Endothelial cell of umbilical vein (primary cell): ENCODE measurements around the gene CRK. TPM values are rescaled to one million over a fixed set of nuclear protein-coding genes. Genes with fewer than 3 reads are reported as not detected.

Experiments used
- BruUV-seq: library from RNA; stranded (reverse); fragments of 400-500 nt; replicated peaks from 2 replicates; lab custom pipeline; 2021; lab: Mats Ljungman, UMichigan
- CTCF ChIA-PET: fragments of 300-600, 350-600 bp; sonication (Branson Sonifier 250); formaldehyde crosslinking; loops from one replicate; lab custom pipeline; 2021; ENCODE audit warnings: antibody characterized with exemption, inconsistent platforms; lab: Charles Lee
- POLR2A ChIA-PET: fragments of 300-600, 350-600 bp; sonication (Branson Sonifier 250); formaldehyde crosslinking; loops from one replicate; lab custom pipeline; 2021; ENCODE audit warnings: antibody characterized with exemption, inconsistent platforms; lab: Charles Lee
- DNase-seq: peaks from one replicate; pipeline ENCODE4 v3.0.0-alpha.2; 2011; ENCODE audit warnings: low read depth, low spot score
- FAIRE-seq: peaks from 2 replicates; lab custom pipeline; 2011; peaks lifted over from hg19 to GRCh38; lab: Jason Lieb, UNC
- H2AFZ ChIP-seq: 2 replicates; pipeline ENCODE4 v1.6.0; 2012; ENCODE audit warnings: low read depth, low read length, control low read depth, inconsistent platforms
- H3K27ac ChIP-seq: 2 replicates; pipeline ENCODE4 v1.5.1; 2011; ENCODE audit warnings: low read depth, mild to moderate bottlenecking, control low read depth, low read length, moderate library complexity; ENCODE audit not compliant: insufficient read depth
- H3K27me3 ChIP-seq, 2 experiments: 2 replicates each; pipeline versions ENCODE4 v1.6.0 to v1.6.1; 2011; ENCODE audit warnings: low read length in 2 of 2, mixed read lengths in 1 of 2; ENCODE audit not compliant: control insufficient read depth in 2 of 2, insufficient read depth in 2 of 2
- H3K36me3 ChIP-seq, 2 experiments: 2 replicates in 1 of 2; 3 replicates in 1 of 2; pipeline ENCODE4 v1.5.1; 2011; ENCODE audit warnings: low read length in 2 of 2, mild to moderate bottlenecking in 1 of 2, moderate library complexity in 1 of 2; ENCODE audit not compliant: control insufficient read depth in 2 of 2, insufficient read depth in 2 of 2; ENCODE audit errors: extremely low read depth in 1 of 2
- H3K4me1 ChIP-seq: 3 replicates; pipeline ENCODE4 v1.5.1; 2011; ENCODE audit warnings: mild to moderate bottlenecking, low read length; ENCODE audit not compliant: control insufficient read depth, insufficient read depth; ENCODE audit errors: extremely low read depth
- H3K4me2 ChIP-seq: 2 replicates; pipeline ENCODE4 v1.6.1; 2011; ENCODE audit warnings: low read length, control low read depth, mixed read lengths; ENCODE audit not compliant: insufficient read depth
- H3K4me3 ChIP-seq, 3 experiments: fragments of 200-600 bp in 1 of 3; sonication (generic), shearing (Covaris generic) in 1 of 3; replicated peaks in 1 of 3; 2 replicates each; pipeline ENCODE4 v1.5.1; 2011 to 2016; ENCODE audit warnings: control low read depth in 3 of 3, low read length in 3 of 3, mild to moderate bottlenecking in 2 of 3, inconsistent platforms in 1 of 3, low read depth in 1 of 3, moderate library complexity in 1 of 3; ENCODE audit not compliant: insufficient read depth in 1 of 3
- H3K79me2 ChIP-seq: 2 replicates; pipeline ENCODE4 v1.6.0; 2012; ENCODE audit warnings: low read length, inconsistent platforms; ENCODE audit not compliant: control insufficient read depth, insufficient read depth
- H3K9ac ChIP-seq: replicated peaks from 2 replicates; pipeline ENCODE3; 2011; ENCODE audit warnings: low read length, control low read depth; ENCODE audit not compliant: insufficient read depth; ENCODE audit errors: extremely low read depth
- H3K9me1 ChIP-seq: replicated peaks from 3 replicates; pipeline ENCODE4 v1.6.0; 2011; ENCODE audit warnings: mild to moderate bottlenecking, low read length; ENCODE audit not compliant: control insufficient read depth, insufficient read depth; ENCODE audit errors: extremely low read depth
- H3K9me3 ChIP-seq: replicated peaks from 2 replicates; pipeline ENCODE4 v1.5.1; 2012; ENCODE audit warnings: low read length, inconsistent platforms; ENCODE audit not compliant: control insufficient read depth, insufficient read depth
- H4K20me1 ChIP-seq: replicated peaks from 2 replicates; pipeline ENCODE3; 2011; ENCODE audit warnings: mild to moderate bottlenecking, low read length; ENCODE audit not compliant: control insufficient read depth, insufficient read depth; ENCODE audit errors: extremely low read depth
- GATA2 ChIP-seq: IDR thresholded peaks from 2 replicates; pipeline ENCODE4 v1.7.0; 2011; ENCODE audit warnings: low read depth, mild to moderate bottlenecking, moderate library complexity, mixed read lengths, low read length; ENCODE audit not compliant: insufficient read length, insufficient read depth
- JUN ChIP-seq: IDR thresholded peaks from 2 replicates; pipeline ENCODE4 v1.6.1; 2011; ENCODE audit warnings: borderline replicate concordance, low read depth; ENCODE audit not compliant: insufficient read length, insufficient read depth
- MYC ChIP-seq: IDR thresholded peaks from one replicate; pipeline ENCODE4 v1.6.1; 2011; ENCODE audit warnings: mild to moderate bottlenecking, low read depth, low read length
- POLR2AphosphoS5 ChIP-seq: IDR thresholded peaks from 2 replicates; pipeline ENCODE4 v1.6.1; 2012; ENCODE audit warnings: low read depth, mild to moderate bottlenecking, control low read depth, low read length, moderate library complexity; ENCODE audit not compliant: insufficient read depth
- dilution Hi-C: fragments of 300-500 bp; cut with MboI; formaldehyde crosslinking; loops from one replicate; pipeline ENCODE4 v1.15.0; 2019; ENCODE audit warnings: low sequenced_read_pairs; ENCODE audit not compliant: extremely low pct_ligation_motif_present
- intact Hi-C: fragments of 100-400 bp; cut with micrococcal nuclease; formaldehyde crosslinking; loops from one replicate; pipeline ENCODE4 v1.10.0; 2022
- polyA plus RNA-seq, 4 experiments: library from polyadenylated mRNA; depleted of rRNA in 3 of 4; stranded (reverse) in 3 of 4; unstranded in 1 of 4; fragments of >200 nt; gene quantifications; 2 replicates each; pipeline versions ENCODE4 v1.2.1 to v1.2.3, GENCODE V29; 2011 to 2012; ENCODE audit warnings: missing spikeins in 1 of 4
- total RNA-seq: library from RNA; stranded (reverse); gene quantifications from 2 replicates; pipeline ENCODE4 v1.2.3, GENCODE V29; 2021
- TF ChIP-seq, protein P1 (sequence below): IDR thresholded peaks from 2 replicates; pipeline ENCODE4 v1.6.1; 2011; ENCODE audit not compliant: insufficient read depth, insufficient read length

CRK gene
- total and polyA plus RNA-seq, 2 donors (not counting 3 experiments of a cell fraction or from before 2014, with no cell fraction given) = 52.8 to 67.2 TPM

GRCh38 chr17:1498869-1499268 is 42.8 kb upstream of the CRK start:
- TF ChIP-seq JUN (no peak), POLR2AphosphoS5 (no peak), MYC (no peak)
- Histone ChIP-seq H3K9me1 (no peaks in the 10 kb centered on the region), H3K27ac (no peak overlapping the region), H3K4me1 (peaks cover 2% of the 10 kb centered on the region), H3K9me3 (no peaks in the 10 kb centered on the region), H4K20me1 (no peaks in the 10 kb centered on the region), H3K4me3 (no peak overlapping the region), H3K27me3 (no peaks in the 10 kb centered on the region), H2AFZ (no peak overlapping the region), H3K9ac (no peak overlapping the region), H3K4me2 (no peak overlapping the region), H3K79me2 (no peaks in the 10 kb centered on the region), H3K36me3 (peaks cover 3 to 8% of the 10 kb centered on the region in 2 experiments)
- BruUV-seq = no TSS peak
- intact Hi-C loops = no loop called here
- ChIA-PET POLR2A (no interaction called here), CTCF (interaction anchor here (1.0 to 3.4 kb wide), 3 partner anchors 11 to 133 kb away, joined by 5 to 17 read pairs (median 5); no protein-coding TSS in a partner anchor)
- DNase-seq (no peak), FAIRE-seq (no peak)
- dilution Hi-C loops = no loop called here

DNA sequence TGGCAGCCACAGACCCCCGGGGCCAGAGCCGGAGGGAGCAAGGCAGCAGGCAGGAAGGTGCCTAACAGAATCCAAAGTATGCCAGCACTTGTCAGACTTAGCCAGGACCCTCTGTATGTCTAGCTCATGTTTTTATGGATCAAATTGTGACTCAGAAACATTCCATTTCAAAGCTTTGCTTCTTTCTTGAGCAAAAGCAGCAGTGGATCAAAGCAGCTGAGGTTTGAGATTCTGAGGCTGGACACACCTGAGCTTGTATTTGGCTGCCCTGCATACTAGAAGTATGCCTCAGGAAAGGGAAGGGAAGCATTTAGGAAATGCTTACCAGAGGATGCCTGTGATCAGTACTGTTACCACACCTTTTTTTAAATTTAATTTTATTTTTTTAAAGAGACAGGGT is 42.2 kb upstream of the CRK start:
- Histone ChIP-seq H3K9me3 (no peaks in the 10 kb centered on the region), H3K4me1 (peaks cover 8% of the 10 kb centered on the region), H3K4me3 (no peak overlapping the region), H2AFZ (no peak overlapping the region), H3K9me1 (no peaks in the 10 kb centered on the region), H3K4me2 (no peak overlapping the region), H3K9ac (no peak overlapping the region), H4K20me1 (no peaks in the 10 kb centered on the region), H3K27me3 (no peaks in the 10 kb centered on the region), H3K79me2 (no peaks in the 10 kb centered on the region), H3K36me3 (peaks cover 3 to 8% of the 10 kb centered on the region in 2 experiments), H3K27ac (no peak overlapping the region)
- BruUV-seq = no TSS peak
- CTCF ChIA-PET = interaction anchor here (1.2 to 3.4 kb wide), 4 partner anchors 12 to 133 kb away, joined by 5 to 17 read pairs (median 6); partner anchors contain the start of gene INPP5K
- POLR2A ChIA-PET = no interaction called here
- TF ChIP-seq POLR2AphosphoS5 (no peak), JUN (no peak), GATA2 (no peak)
- TF ChIP-seq, protein P1, sequence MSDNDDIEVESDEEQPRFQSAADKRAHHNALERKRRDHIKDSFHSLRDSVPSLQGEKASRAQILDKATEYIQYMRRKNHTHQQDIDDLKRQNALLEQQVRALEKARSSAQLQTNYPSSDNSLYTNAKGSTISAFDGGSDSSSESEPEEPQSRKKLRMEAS = no peak
- dilution Hi-C loops (no loop called here), intact Hi-C loops (no loop called here)
- FAIRE-seq (no peak), DNase-seq (no peak)
